Measurements from ENCODE around the gene TOP3B. TPM values are rescaled to one million over a fixed set of nuclear protein-coding genes. Genes with fewer than 3 reads are reported as not detected.

TOP3B gene
- total and polyA plus RNA-seq, 4 donors: 6.0 to 26.9 (median 8.8) TPM

- Histone ChIP-seq H3K4me1 (ENCODE audit: control insufficient read depth in 4 of 4, insufficient read depth in 4 of 4, low read length in 3 of 4) (no peaks in the 10 kb centered on the region), H3K9me3 (ENCODE audit: control insufficient read depth in 4 of 4, low read length in 3 of 4) (no peaks in the 10 kb centered on the region), H3K36me3 (ENCODE audit: control insufficient read depth in 4 of 4, insufficient read depth in 3 of 4, low read depth in 1 of 4, low read length in 3 of 4) (no peaks in the 10 kb centered on the region), H3K9ac (ENCODE audit: low read depth in 1 of 2, low read length in 2 of 2) (no peak overlapping the region), H3K27ac (ENCODE audit: low read depth in 1 of 2, low read length in 2 of 2) (no peak overlapping the region), H3K27me3 (ENCODE audit: control insufficient read depth in 4 of 4, insufficient read depth in 4 of 4, low read length in 3 of 4) (no peaks in the 10 kb centered on the region), H3K4me3 (ENCODE audit: low read depth in 1 of 3, low read length in 3 of 3) (no peak overlapping the region)
- TF ChIP-seq, protein P1, sequence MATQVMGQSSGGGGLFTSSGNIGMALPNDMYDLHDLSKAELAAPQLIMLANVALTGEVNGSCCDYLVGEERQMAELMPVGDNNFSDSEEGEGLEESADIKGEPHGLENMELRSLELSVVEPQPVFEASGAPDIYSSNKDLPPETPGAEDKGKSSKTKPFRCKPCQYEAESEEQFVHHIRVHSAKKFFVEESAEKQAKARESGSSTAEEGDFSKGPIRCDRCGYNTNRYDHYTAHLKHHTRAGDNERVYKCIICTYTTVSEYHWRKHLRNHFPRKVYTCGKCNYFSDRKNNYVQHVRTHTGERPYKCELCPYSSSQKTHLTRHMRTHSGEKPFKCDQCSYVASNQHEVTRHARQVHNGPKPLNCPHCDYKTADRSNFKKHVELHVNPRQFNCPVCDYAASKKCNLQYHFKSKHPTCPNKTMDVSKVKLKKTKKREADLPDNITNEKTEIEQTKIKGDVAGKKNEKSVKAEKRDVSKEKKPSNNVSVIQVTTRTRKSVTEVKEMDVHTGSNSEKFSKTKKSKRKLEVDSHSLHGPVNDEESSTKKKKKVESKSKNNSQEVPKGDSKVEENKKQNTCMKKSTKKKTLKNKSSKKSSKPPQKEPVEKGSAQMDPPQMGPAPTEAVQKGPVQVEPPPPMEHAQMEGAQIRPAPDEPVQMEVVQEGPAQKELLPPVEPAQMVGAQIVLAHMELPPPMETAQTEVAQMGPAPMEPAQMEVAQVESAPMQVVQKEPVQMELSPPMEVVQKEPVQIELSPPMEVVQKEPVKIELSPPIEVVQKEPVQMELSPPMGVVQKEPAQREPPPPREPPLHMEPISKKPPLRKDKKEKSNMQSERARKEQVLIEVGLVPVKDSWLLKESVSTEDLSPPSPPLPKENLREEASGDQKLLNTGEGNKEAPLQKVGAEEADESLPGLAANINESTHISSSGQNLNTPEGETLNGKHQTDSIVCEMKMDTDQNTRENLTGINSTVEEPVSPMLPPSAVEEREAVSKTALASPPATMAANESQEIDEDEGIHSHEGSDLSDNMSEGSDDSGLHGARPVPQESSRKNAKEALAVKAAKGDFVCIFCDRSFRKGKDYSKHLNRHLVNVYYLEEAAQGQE (IDR thresholded peaks at IDR 0.05): no peak
- no peak for TF ChIP-seq YY1 (IDR thresholded peaks at IDR 0.05)
- TF ChIP-seq, protein P2, sequence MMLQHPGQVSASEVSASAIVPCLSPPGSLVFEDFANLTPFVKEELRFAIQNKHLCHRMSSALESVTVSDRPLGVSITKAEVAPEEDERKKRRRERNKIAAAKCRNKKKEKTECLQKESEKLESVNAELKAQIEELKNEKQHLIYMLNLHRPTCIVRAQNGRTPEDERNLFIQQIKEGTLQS (IDR thresholded peaks at IDR 0.05): no peak
- TF ChIP-seq EGR1 (IDR thresholded peaks at IDR 0.05; ENCODE audit: low read depth in 2 of 2): no peak
- TF ChIP-seq SP1 (IDR thresholded peaks at IDR 0.05): no peak
- TF ChIP-seq CTCF (IDR thresholded peaks at IDR 0.05; ENCODE audit: low read depth, low read length, missing input control): no peak
- TF ChIP-seq FOXA2 (IDR thresholded peaks at IDR 0.05): no peak
- TF ChIP-seq, protein P3, sequence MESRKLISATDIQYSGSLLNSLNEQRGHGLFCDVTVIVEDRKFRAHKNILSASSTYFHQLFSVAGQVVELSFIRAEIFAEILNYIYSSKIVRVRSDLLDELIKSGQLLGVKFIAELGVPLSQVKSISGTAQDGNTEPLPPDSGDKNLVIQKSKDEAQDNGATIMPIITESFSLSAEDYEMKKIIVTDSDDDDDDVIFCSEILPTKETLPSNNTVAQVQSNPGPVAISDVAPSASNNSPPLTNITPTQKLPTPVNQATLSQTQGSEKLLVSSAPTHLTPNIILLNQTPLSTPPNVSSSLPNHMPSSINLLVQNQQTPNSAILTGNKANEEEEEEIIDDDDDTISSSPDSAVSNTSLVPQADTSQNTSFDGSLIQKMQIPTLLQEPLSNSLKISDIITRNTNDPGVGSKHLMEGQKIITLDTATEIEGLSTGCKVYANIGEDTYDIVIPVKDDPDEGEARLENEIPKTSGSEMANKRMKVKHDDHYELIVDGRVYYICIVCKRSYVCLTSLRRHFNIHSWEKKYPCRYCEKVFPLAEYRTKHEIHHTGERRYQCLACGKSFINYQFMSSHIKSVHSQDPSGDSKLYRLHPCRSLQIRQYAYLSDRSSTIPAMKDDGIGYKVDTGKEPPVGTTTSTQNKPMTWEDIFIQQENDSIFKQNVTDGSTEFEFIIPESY (IDR thresholded peaks at IDR 0.05): no peak
- no peak for TF ChIP-seq NR2F2 (IDR thresholded peaks at IDR 0.05)
- no peak for TF ChIP-seq RXRA (IDR thresholded peaks at IDR 0.05)
- TF ChIP-seq GABPA (IDR thresholded peaks at IDR 0.05 in 1 of 2, conservative IDR thresholded peaks at IDR 0.05 in 1 of 2): no peak
- TF ChIP-seq HNF4G (IDR thresholded peaks at IDR 0.05): no peak
- no peak for TF ChIP-seq JUND (IDR thresholded peaks at IDR 0.05)
- no peak for TF ChIP-seq FOXA1 (IDR thresholded peaks at IDR 0.05)
- TF ChIP-seq, protein P4, sequence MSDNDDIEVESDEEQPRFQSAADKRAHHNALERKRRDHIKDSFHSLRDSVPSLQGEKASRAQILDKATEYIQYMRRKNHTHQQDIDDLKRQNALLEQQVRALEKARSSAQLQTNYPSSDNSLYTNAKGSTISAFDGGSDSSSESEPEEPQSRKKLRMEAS (IDR thresholded peaks at IDR 0.05): no peak
- no peak for TF ChIP-seq HNF4A (conservative IDR thresholded peaks at IDR 0.05)
- no peak for TF ChIP-seq TAF1 (conservative IDR thresholded peaks at IDR 0.05)
- 93% methylated on average over 7 of the region's 7 CpGs for WGBS
- DNase-seq (ENCODE audit: low spot score): no peak
These were observed 74.7 kb downstream of the TOP3B start for GRCh38 chr22:21907638-21908522.

Other genes with a start within 250 kb of the TOP3B start
- 1 to 10 TPM in 1 of 2 donors, under 1 TPM in 1; 0.98 to 3.5 TPM for gene YPEL1, start 247.0 kb downstream of the TOP3B start, total RNA-seq
- gene YPEL1, start 247.0 kb downstream of the TOP3B start, polyA plus RNA-seq: 1 to 10 TPM in 1 of 2 donors, under 1 TPM in 1; 0.83 to 4.8 TPM
- gene MAPK1, start 115.1 kb downstream of the TOP3B start, total RNA-seq: 10 to 100 TPM; 29.0 to 31.8 TPM
- gene MAPK1, start 115.1 kb downstream of the TOP3B start, polyA plus RNA-seq: 10 to 100 TPM in 1 of 2 donors, 1 to 10 TPM in 1; 8.3 to 16.6 TPM
- 10 to 100 TPM; 11.4 to 15.5 TPM for gene PPM1F, start 29.9 kb downstream of the TOP3B start, total RNA-seq
- gene PPM1F, start 29.9 kb downstream of the TOP3B start, polyA plus RNA-seq: 1 to 10 TPM; 1.8 to 6.4 TPM

Data from liver (tissue), 9 donors.